K562 (cell line): Measurements from ENCODE around the gene CTF1.

Experiments used
- BRD9 ChIP-seq: fragments of 450-650 bp; IDR thresholded peaks from 2 replicates; pipeline ENCODE4 v1.6.1; 2018; ENCODE audit warnings: low read depth; ENCODE audit not compliant: partially characterized antibody
- EGR1 ChIP-seq: fragments of 450-650 bp; conservative IDR thresholded peaks from 2 replicates; pipeline ENCODE4 v1.6.1; 2017; ENCODE audit warnings: mild to moderate bottlenecking
- GABPB1 ChIP-seq: sonication (generic); formaldehyde crosslinking; IDR thresholded peaks from 2 replicates; pipeline ENCODE4 v1.8.0; 2022; ENCODE audit warnings: mild to moderate bottlenecking, missing genetic modification reagents
- KDM1A ChIP-seq, 2 experiments: fragments of 450-650 bp; IDR thresholded peaks; 2 replicates each; pipeline ENCODE4 v1.6.1; 2016; ENCODE audit warnings: mild to moderate bottlenecking in 2 of 2
- KDM2B ChIP-seq: fragments of 250-450 bp; sonication (Bioruptor Pico); IDR thresholded peaks from 2 replicates; pipeline ENCODE4 v1.8.0; 2021; ENCODE audit warnings: mild to moderate bottlenecking, moderate library complexity
- ZEB2 ChIP-seq: fragments of 450-650 bp; IDR thresholded peaks from 2 replicates; pipeline ENCODE4 v1.6.1; 2016
- ZFP36 ChIP-seq: fragments of 150-350 bp; IDR thresholded peaks from 2 replicates; pipeline ENCODE4 v1.6.1; 2018; ENCODE audit warnings: low read length, low read depth; ENCODE audit not compliant: partially characterized antibody
- ZNF717 ChIP-seq: fragments of 250-450 bp; sonication (Bioruptor Pico); IDR thresholded peaks from 2 replicates; pipeline ENCODE4 v1.5.0; 2021
- ZSCAN29 ChIP-seq: fragments of 450-650 bp; IDR thresholded peaks from 2 replicates; pipeline ENCODE4 v1.6.1; 2017
- TF ChIP-seq, protein P1 (sequence below), 3 experiments: IDR thresholded peaks in 2 of 3; conservative IDR thresholded peaks in 1 of 3; 2 replicates each; pipeline ENCODE4 v1.5.1; 2011 to 2012; ENCODE audit warnings: low read length in 3 of 3, mild to moderate bottlenecking in 3 of 3, control low read depth in 2 of 3, improper control_type of control experiment in 1 of 3, inconsistent platforms in 1 of 3, low read depth in 1 of 3, mixed read lengths in 1 of 3, moderate library complexity in 1 of 3; ENCODE audit not compliant: insufficient read depth in 2 of 3
- TF ChIP-seq, protein P2 (sequence below): fragments of 250-450 bp; sonication (Bioruptor Pico); IDR thresholded peaks from 2 replicates; pipeline ENCODE4 v1.5.0; 2022; ENCODE audit warnings: mild to moderate bottlenecking
- TF ChIP-seq, protein P3 (sequence below): IDR thresholded peaks from 2 replicates; pipeline ENCODE4 v1.6.1; 2012; ENCODE audit warnings: low read depth, low read length, improper control_type of control experiment, borderline replicate concordance

DNA sequence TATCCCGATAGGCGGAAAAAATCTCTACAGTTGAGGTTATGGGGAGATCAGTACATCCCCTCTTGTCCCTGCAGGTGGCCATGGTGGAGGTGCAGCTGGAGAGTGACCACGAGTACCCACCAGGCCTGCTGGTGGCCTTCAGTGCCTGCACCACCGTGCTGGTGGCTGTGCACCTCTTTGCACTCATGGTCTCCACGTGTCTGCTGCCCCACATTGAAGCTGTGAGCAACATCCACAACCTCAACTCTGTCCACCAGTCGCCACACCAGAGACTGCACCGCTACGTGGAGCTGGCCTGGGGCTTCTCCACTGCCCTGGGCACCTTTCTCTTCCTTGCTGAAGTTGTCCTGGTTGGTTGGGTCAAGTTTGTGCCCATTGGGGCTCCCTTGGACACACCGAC is 56.7 kb downstream of the CTF1 start:
- TF ChIP-seq ZSCAN29 = no peak
- no peak for TF ChIP-seq ZFP36
- TF ChIP-seq, protein P1, sequence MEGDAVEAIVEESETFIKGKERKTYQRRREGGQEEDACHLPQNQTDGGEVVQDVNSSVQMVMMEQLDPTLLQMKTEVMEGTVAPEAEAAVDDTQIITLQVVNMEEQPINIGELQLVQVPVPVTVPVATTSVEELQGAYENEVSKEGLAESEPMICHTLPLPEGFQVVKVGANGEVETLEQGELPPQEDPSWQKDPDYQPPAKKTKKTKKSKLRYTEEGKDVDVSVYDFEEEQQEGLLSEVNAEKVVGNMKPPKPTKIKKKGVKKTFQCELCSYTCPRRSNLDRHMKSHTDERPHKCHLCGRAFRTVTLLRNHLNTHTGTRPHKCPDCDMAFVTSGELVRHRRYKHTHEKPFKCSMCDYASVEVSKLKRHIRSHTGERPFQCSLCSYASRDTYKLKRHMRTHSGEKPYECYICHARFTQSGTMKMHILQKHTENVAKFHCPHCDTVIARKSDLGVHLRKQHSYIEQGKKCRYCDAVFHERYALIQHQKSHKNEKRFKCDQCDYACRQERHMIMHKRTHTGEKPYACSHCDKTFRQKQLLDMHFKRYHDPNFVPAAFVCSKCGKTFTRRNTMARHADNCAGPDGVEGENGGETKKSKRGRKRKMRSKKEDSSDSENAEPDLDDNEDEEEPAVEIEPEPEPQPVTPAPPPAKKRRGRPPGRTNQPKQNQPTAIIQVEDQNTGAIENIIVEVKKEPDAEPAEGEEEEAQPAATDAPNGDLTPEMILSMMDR (IDR thresholded peaks at IDR 0.05 in 2 of 3, conservative IDR thresholded peaks at IDR 0.05 in 1 of 3; ENCODE audit: insufficient read depth in 2 of 3, low read depth in 1 of 3, low read length in 3 of 3) = no peak
- no peak for TF ChIP-seq KDM1A (IDR thresholded peaks at IDR 0.05)
- TF ChIP-seq BRD9 = no peak
- no peak for TF ChIP-seq EGR1
- no peak for TF ChIP-seq KDM2B
- TF ChIP-seq, protein P2, sequence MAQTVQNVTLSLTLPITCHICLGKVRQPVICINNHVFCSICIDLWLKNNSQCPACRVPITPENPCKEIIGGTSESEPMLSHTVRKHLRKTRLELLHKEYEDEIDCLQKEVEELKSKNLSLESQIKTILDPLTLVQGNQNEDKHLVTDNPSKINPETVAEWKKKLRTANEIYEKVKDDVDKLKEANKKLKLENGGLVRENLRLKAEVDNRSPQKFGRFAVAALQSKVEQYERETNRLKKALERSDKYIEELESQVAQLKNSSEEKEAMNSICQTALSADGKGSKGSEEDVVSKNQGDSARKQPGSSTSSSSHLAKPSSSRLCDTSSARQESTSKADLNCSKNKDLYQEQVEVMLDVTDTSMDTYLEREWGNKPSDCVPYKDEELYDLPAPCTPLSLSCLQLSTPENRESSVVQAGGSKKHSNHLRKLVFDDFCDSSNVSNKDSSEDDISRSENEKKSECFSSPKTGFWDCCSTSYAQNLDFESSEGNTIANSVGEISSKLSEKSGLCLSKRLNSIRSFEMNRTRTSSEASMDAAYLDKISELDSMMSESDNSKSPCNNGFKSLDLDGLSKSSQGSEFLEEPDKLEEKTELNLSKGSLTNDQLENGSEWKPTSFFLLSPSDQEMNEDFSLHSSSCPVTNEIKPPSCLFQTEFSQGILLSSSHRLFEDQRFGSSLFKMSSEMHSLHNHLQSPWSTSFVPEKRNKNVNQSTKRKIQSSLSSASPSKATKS (CRISPR knock-in tag) = no peak
- TF ChIP-seq, protein P3, sequence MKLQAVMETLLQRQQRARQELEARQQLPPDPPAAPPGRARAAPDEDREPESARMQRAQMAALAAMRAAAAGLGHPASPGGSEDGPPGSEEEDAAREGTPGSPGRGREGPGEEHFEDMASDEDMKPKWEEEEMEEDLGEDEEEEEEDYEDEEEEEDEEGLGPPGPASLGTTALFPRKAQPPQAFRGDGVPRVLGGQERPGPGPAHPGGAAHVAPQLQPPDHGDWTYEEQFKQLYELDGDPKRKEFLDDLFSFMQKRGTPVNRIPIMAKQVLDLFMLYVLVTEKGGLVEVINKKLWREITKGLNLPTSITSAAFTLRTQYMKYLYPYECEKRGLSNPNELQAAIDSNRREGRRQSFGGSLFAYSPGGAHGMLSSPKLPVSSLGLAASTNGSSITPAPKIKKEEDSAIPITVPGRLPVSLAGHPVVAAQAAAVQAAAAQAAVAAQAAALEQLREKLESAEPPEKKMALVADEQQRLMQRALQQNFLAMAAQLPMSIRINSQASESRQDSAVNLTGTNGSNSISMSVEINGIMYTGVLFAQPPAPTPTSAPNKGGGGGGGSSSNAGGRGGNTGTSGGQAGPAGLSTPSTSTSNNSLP = no peak
- no peak for TF ChIP-seq ZEB2
- TF ChIP-seq GABPB1 (CRISPR knock-in tag) = no peak
- no peak for TF ChIP-seq ZNF717 (CRISPR knock-in tag)
